Caco-2 (cell line): ENCODE data around the gene GFOD1. TPM values are rescaled to one million over a fixed set of nuclear protein-coding genes. Genes with fewer than 3 reads are reported as not detected.

Experiments used
- BruUV-seq: library from RNA; stranded (reverse); fragments of 400-500 nt; replicated peaks from 2 replicates; lab custom pipeline; 2021; lab: Mats Ljungman, UMichigan
- CTCF ChIA-PET: fragments of 300-600 bp; sonication (Branson Sonifier 250); formaldehyde crosslinking; loops from one replicate; lab custom pipeline; 2022; ENCODE audit warnings: antibody characterized with exemption; lab: Charles Lee
- POLR2A ChIA-PET: fragments of 300-600 bp; sonication (Branson Sonifier 250); formaldehyde crosslinking; loops from one replicate; lab custom pipeline; 2022; ENCODE audit warnings: antibody characterized with exemption; lab: Charles Lee
- DNase-seq, 2 experiments: peaks; one replicate each; pipeline versions ENCODE4 v3.0.0 to v3.0.0-alpha.2; 2020 to 2022
- H3K27me3 ChIP-seq: replicated peaks from 2 replicates; pipeline ENCODE4 v1.6.0; 2011; ENCODE audit warnings: low read length; ENCODE audit not compliant: control insufficient read depth, insufficient read depth
- H3K36me3 ChIP-seq: 2 replicates; pipeline ENCODE4 v1.5.1; 2011; ENCODE audit warnings: low read length; ENCODE audit not compliant: control insufficient read depth, insufficient read depth
- H3K4me1 ChIP-seq: fragments of 250-450 bp; sonication (Bioruptor Pico); 2 replicates; pipeline ENCODE4 v1.5.1; 2020; ENCODE audit warnings: mild to moderate bottlenecking
- H3K4me3 ChIP-seq: 2 replicates; pipeline ENCODE4 v1.5.1; 2011; ENCODE audit warnings: low read depth, mild to moderate bottlenecking, control low read depth, low read length
- H3K9me3 ChIP-seq: fragments of 250-450 bp; sonication (Bioruptor Pico); 2 replicates; pipeline ENCODE4 v1.5.1; 2020; ENCODE audit warnings: mild to moderate bottlenecking, moderate library complexity
- H3K27ac Mint-ChIP-seq: one replicate; pipeline ENCODE4 v1.8.0; 2022; ENCODE audit warnings: mixed read lengths; ENCODE audit not compliant: unreplicated experiment
- H3K27me3 Mint-ChIP-seq: one replicate; pipeline ENCODE4 v1.8.0; 2022; ENCODE audit warnings: mixed read lengths; ENCODE audit not compliant: insufficient read depth, unreplicated experiment
- H3K36me3 Mint-ChIP-seq: one replicate; pipeline ENCODE4 v1.8.0; 2022; ENCODE audit warnings: mild to moderate bottlenecking, mixed read lengths; ENCODE audit not compliant: insufficient read depth, unreplicated experiment
- H3K4me1 Mint-ChIP-seq: one replicate; pipeline ENCODE4 v1.8.0; 2022; ENCODE audit warnings: low read depth, mixed read lengths; ENCODE audit not compliant: unreplicated experiment
- H3K4me3 Mint-ChIP-seq: one replicate; pipeline ENCODE4 v1.8.0; 2022; ENCODE audit warnings: mild to moderate bottlenecking, moderate library complexity, mixed read lengths; ENCODE audit not compliant: unreplicated experiment
- H3K9me3 Mint-ChIP-seq: one replicate; pipeline ENCODE4 v1.8.0; 2022; ENCODE audit warnings: mixed read lengths; ENCODE audit not compliant: unreplicated experiment
- CTCF ChIP-seq, 2 experiments: fragments of 200-600 bp in 1 of 2; IDR thresholded peaks; 1 replicate in 1 of 2; 2 replicates in 1 of 2; pipeline versions ENCODE4 v1.5.1 to v1.8.0; 2011 to 2022; ENCODE audit warnings: antibody characterized with exemption in 1 of 2, control low read depth in 1 of 2, inconsistent platforms in 1 of 2, low read depth in 1 of 2, low read length in 1 of 2, mild to moderate bottlenecking in 1 of 2, moderate library complexity in 1 of 2; ENCODE audit not compliant: insufficient read depth in 1 of 2, severe bottlenecking in 1 of 2, unreplicated experiment in 1 of 2
- intact Hi-C: fragments of 100-400 bp; cut with micrococcal nuclease; formaldehyde crosslinking; loops from one replicate; pipeline ENCODE4 v1.10.0; 2022; ENCODE audit not compliant: unreplicated experiment
- total RNA-seq: library from RNA; stranded (reverse); gene quantifications from 2 replicates; pipeline ENCODE4 v1.2.3, GENCODE V29; 2022

The GFOD1 gene
- total RNA-seq, 1 experiment from 2014 or later: 0.84 TPM

DNA sequence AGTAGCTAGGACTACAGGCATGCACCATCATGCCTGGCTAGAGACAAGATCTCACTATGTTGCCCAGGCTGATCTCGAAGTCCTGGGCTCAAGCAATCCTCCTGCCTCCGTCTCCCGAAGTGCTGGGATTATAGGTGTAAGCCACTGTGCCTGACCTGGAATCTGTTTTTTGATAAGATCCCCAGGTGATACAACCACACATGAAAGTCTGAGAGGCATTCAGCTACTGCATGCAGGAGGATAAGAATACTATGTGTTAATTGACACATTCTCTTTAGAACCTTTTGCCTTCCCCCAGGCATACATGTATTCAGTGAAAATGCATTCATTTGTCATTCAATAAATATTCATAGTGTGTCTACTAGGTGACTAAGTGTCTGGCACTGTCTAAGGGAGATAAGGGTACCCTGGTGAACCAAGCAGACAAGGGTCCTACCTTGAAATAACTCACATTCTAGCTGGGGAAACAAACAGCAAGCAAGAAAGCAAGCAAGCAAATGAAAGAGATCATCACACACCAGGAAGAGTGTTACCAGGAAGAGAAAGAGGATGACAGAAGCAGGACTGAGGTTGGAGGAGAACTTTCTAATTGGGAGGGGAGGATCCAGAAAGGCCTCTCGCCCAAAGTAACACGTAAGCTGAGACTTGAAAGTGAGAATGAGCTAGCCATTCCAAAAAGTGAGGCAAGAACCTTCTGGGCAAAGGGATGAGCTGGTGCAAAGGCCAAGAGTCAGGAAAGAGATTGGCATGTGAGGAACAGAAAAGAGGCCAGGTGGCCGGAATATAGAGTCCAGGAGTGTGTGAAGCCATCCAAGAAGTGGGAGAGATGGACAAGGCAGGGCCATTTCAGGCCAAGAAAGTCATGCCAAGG, 6.5 kb downstream of the GFOD1 start:
- Mint-ChIP-seq H3K36me3 (no peaks in the 10 kb centered on the region), H3K9me3 (no peaks in the 10 kb centered on the region), H3K4me1 (peaks cover 3% of the 10 kb centered on the region), H3K27ac (no peak overlapping the region), H3K27me3 (peaks cover 17% of the 10 kb centered on the region), H3K4me3 (no peak overlapping the region)
- Histone ChIP-seq H3K9me3 (no peaks in the 10 kb centered on the region), H3K4me1 (no peaks in the 10 kb centered on the region), H3K36me3 (no peaks in the 10 kb centered on the region), H3K4me3 (no peak overlapping the region), H3K27me3 (peaks cover 2% of the 10 kb centered on the region; the same call in 1 of the 2 replicates)
- TF ChIP-seq CTCF (IDR thresholded peaks at IDR 0.05; ENCODE audit: insufficient read depth in 1 of 2, low read depth in 1 of 2, low read length in 1 of 2, severe bottlenecking in 1 of 2, unreplicated experiment in 1 of 2): no peak
- ChIA-PET CTCF (no interaction called here), POLR2A (no interaction called here)
- DNase-seq: no peak
- no TSS peak for BruUV-seq
- intact Hi-C loops: no loop called here

GRCh38 chr6:13479971-13480434, 7.4 kb downstream of the GFOD1 start:
- H3K27me3 Mint-ChIP-seq: peaks cover 14% of the 10 kb centered on the region
- H3K4me3 ChIP-seq: no peak overlapping the region
- H3K9me3 ChIP-seq: no peaks in the 10 kb centered on the region
- no peaks in the 10 kb centered on the region for H3K36me3 ChIP-seq
- no TSS peak for BruUV-seq
- no peaks in the 10 kb centered on the region for H3K36me3 Mint-ChIP-seq
- H3K27me3 ChIP-seq: no peaks in the 10 kb centered on the region
- H3K9me3 Mint-ChIP-seq: no peaks in the 10 kb centered on the region
- no peak for DNase-seq
- H3K4me1 ChIP-seq: no peaks in the 10 kb centered on the region
- intact Hi-C loops: no loop called here
- TF ChIP-seq CTCF (IDR thresholded peaks at IDR 0.05; ENCODE audit: insufficient read depth in 1 of 2, low read depth in 1 of 2, low read length in 1 of 2, severe bottlenecking in 1 of 2, unreplicated experiment in 1 of 2): no peak
- POLR2A ChIA-PET: no interaction called here
- no peak overlapping the region for H3K27ac Mint-ChIP-seq
- CTCF ChIA-PET: interaction anchor here (1.2 kb wide), 1 partner anchor 95 kb away, joined by 3 read pairs; the partner anchor contains the start of gene SIRT5
- no peak overlapping the region for H3K4me3 Mint-ChIP-seq
- no peaks in the 10 kb centered on the region for H3K4me1 Mint-ChIP-seq

DNA sequence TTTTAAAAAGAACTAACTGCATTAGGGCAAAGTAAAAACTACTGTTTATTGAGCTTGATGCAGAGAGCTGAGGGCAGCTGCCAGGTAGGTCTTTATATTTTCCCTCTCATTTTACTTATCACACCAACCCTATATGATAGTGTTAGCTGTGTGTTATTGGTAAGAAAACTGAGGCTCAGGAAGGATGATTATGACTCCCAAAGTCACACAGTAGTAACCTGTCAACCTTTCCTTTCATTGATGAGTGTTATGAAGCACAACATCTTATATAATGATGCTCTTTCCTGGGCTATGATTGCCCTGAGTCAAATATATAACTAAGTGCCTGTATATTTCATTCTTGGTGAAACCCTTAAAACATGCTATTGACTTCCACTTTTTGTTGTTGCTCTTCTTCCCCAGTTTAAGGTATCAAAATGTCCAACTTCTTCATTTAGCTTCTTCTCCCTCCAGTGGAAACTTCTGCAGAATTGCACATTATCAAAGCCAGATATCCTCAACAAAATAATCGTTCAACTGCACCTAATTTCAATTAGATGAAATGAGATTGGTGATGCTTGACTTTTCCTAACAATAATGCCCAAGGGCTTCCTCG, 8.1 kb downstream of the GFOD1 start:
- BruUV-seq: no TSS peak
- Histone ChIP-seq H3K9me3 (no peaks in the 10 kb centered on the region), H3K36me3 (no peaks in the 10 kb centered on the region), H3K4me3 (no peak overlapping the region), H3K27me3 (no peaks in the 10 kb centered on the region), H3K4me1 (no peaks in the 10 kb centered on the region)
- H3K27me3 Mint-ChIP-seq: peaks cover 14% of the 10 kb centered on the region
- H3K4me3 Mint-ChIP-seq: no peak overlapping the region
- TF ChIP-seq CTCF (IDR thresholded peaks at IDR 0.05; ENCODE audit: insufficient read depth in 1 of 2, low read depth in 1 of 2, low read length in 1 of 2, severe bottlenecking in 1 of 2, unreplicated experiment in 1 of 2): no peak
- H3K27ac Mint-ChIP-seq: no peak overlapping the region
- intact Hi-C loops: no loop called here
- ChIA-PET CTCF (interaction anchor here (1.2 kb wide), 1 partner anchor 95 kb away, joined by 3 read pairs; the partner anchor contains the start of gene SIRT5), POLR2A (no interaction called here)
- DNase-seq: no peak
- no peaks in the 10 kb centered on the region for H3K36me3 Mint-ChIP-seq
- H3K9me3 Mint-ChIP-seq: no peaks in the 10 kb centered on the region
- no peaks in the 10 kb centered on the region for H3K4me1 Mint-ChIP-seq
